Measurements from ENCODE around the gene PRR5L.

The PRR5L gene

DNA sequence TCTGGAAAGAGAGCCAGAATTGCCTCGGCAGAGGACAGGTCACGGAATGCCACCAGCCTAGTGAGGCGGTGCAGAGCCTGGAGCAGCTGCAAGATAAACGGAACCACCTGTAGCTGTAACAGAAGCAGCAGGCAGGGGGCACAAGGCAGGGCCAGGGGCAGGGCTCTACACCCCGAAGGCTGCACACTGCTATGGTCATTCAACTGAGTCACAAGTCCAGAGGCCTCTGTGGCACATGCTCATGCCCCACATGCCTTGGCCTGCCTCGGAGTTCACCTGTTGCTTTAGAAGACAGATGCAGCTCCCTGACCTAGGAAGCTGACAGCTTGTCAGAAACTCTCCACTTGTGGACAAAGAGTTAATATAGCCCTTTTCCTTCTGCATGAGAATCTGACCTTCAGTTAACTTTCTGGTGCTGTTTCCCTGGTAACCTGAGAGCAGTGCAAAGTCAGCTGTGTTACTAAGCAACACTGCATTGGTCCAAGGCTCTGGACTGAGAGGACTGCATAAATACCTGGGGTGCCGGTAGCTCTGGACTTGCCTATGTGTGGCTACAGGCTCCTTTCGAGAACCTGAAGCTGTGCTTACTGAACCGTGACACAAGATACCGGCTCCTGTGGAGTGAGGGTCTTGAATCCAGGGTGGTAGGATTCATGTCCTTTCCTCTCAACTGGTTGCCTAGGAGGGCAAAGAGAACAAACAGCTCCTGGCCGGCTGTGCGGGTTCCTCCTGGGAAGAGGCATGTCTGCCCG lies 17.4 kb upstream of the PRR5L start:
- DNase-seq (ENCODE audit: low read depth in 2 of 2, low spot score in 1 of 2), result no peak

DNA sequence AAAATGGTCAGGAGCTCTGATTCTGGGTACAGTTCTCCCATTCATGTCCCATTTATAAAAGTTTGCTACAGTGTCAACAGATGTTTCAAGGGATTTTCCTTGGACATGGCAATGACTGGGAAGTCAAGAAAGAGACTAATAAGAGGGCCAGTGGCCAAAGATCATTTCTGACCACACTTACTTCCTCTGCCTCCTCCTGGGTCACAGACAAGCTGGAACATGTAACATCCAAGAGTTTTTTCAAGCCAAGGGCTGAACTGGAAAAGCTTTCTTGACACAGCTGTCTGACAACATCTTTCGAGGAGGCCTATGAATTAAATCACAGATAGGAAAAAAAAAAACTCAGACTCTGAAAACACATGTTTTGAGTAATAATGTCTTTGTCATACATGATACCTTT lies 15.6 kb upstream of the PRR5L start:
- no peak for DNase-seq (ENCODE audit: low read depth in 2 of 2, low spot score in 1 of 2)

DNA sequence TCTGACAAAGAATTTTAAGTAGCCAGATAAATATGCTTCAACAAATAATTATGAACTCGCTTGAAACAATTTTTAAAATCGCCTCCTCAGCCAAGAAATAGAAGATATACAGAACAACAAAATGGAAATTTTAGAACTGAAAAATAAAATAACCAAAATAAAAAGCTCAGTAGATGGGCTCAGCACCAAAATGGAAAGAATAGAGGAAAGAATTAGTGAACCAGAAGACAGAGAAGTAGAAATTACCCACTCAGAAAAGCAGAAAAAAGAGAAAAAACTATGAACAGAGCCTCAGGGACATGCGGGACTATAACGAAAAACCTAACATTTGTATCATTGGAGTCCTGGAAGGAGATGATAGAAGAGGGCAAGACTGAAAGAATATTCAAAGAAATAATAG lies 14.2 kb upstream of the PRR5L start:
- DNase-seq (ENCODE audit: low read depth in 2 of 2, low spot score in 1 of 2), result no peak

DNA sequence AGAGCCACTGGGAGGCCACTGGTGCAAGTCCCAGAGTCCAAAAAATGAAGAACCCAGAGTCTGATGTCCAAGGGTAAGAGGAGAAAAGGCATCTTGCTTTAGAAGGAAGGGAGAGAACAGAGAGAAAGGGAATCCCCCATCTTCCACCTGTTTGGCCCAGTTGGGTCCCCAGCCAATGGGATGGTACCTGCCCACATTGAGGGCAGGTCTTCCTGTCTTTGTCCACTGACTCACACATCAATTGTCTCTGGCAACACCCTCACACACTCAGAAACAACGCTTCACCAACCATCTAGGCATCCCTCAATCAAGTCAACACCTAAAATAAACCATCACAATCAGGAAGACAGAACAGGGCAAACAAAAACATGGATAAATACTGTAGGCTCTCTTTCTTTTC lies 13.2 kb upstream of the PRR5L start:
- DNase-seq (ENCODE audit: low read depth in 2 of 2, low spot score in 1 of 2), result no peak

DNA sequence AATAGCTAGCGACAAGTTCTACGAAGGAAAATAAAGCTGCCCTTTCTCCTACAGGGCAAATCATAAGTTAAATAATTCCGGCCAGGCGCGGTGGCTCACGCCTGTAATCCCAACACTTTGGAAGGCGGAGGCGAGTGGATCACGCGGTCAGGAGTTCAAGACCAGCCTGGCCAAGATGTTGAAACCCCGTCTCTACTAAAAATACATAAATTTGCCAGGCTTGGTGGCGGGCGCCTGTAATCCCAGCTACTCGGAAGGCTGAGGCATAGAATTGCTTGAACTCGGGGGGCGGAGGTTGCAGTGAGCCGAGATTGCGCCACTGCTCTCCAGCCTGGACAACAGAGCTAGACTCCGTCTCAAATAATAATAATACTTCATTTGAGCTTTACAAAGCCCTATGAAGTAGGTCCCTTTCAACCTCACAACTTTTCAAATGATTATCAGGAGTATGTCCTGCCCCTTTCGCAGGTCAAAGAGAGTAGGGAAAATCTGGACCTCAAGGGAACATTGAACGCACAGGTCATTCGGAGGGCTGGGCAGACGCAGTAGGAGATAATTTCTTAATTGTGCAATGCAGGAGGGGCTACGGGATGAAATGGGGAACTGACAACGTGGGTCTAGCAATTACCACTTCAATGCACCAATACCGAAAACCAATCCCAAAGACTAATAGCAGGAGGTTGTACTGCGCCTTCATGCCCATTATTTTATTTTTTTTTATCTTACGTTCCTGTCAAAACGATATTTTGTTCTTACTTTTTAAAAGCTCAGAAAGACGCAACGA lies 7.5 kb upstream of the PRR5L start:
- DNase-seq (ENCODE audit: low read depth in 2 of 2, low spot score in 1 of 2), result no peak

DNA sequence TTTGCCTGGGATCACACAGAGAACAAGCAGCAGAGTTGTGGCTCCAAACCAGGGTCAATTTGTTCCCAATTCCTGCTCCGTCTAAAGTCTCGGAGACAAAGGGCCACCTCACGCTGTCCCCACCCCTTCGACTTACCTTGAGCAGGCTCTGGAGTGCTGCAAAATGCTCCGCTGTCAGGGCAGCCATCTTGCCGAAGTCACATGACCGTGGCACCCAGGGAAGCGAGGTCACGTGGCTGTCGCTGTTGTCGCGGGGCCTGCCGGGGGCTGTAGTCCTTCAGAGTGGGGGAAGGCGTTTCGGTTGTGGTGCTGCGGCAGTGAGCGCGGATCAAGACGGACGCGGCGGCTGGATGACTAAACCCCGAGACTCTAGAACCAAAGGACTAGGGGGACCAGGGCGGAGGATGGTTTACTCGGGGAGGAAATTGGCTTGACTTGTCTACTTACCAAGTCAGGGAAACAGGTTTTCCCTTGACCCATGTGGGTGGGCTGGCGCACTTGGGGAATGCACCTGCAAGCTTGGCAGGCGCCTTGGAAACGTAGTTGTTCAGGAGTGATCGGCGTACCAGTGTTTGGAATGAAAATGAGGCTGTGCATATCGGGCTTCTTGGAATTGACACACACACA lies 6.7 kb upstream of the PRR5L start, which contains the start of gene COMMD9:
TSS of gene COMMD9 (minus strand) at position 199 of the 627 bp plus-strand sequence. CDS start at position 187, 12 bp downstream.
- peak; percentile 77 to 91 for DNase-seq (ENCODE audit: low read depth in 2 of 2, low spot score in 1 of 2)

DNA sequence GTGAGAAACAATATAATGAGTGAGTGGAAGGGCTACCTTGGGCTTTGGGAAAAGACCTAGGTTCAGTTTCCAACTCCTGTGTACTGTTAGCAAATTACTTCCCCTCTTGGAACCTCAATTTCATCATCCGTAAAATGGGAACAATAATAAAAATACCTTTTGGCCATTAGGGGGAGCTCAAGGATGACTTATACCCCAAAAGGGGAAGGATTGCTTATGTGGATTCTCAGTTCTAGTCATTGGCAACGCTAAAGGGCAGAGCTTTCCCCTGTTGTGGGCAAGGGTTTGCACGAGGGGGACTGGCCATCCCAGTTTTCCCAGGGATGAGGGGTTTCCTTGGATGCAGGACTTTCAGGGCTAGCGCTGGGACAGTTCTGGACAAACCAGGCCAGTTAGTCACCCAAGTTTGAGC lies 3.8 kb upstream of the PRR5L start:
- no peak for DNase-seq (ENCODE audit: low read depth in 2 of 2, low spot score in 1 of 2)

DNA sequence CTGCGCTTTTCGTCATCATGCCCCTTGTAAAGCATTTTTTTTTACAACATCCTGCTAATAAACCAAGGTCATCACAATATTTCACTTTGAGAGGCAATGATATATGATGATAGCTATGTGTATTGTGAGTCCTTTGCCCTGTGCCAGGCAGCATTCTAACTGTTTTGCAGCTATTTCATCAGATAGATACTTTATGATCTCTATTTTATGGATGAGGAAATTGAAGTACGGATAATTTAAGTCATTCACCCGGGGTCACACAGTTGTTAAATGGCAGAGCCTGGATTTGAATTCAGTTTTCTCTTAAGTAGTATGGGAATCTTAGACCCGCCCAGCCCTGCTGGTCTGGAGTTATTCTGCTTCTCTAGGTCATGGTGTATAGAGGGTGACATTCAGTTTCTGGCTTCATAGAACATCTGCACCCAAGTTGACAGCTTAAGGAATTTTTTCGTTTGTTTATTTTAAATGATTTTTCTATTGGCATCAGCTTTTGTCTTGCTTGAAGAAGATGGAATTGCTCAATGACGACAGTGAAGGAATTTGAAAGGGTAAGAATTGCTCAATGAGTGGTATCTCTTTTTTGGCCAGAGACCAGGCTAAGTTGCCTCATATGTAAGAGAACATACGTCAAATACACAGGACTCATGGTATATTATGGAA lies 926 bp downstream of the PRR5L start:
- DNase-seq (ENCODE audit: low read depth in 2 of 2, low spot score in 1 of 2), result no peak

DNA sequence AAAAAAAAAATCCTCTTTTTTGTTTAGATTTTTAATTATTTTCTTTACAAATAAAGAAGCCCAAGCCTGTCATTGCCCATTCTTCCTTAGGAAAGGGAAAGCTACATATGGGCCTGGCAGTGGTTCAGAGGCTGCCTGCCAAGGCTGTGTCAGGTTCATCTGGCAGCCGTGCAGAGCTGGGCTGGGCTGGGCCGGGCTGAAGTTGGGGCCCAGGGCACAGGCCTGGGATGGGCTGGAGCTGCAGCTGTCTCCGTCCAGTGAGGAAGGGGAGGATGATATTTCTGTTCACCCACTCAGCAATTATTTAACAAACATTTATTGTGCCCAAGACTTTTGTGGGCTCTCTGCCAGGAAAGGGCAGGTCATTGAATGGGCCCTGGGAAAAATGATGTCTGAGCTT lies 4.6 kb downstream of the PRR5L start:
- DNase-seq (ENCODE audit: low read depth in 2 of 2, low spot score in 1 of 2), result no peak

DNA sequence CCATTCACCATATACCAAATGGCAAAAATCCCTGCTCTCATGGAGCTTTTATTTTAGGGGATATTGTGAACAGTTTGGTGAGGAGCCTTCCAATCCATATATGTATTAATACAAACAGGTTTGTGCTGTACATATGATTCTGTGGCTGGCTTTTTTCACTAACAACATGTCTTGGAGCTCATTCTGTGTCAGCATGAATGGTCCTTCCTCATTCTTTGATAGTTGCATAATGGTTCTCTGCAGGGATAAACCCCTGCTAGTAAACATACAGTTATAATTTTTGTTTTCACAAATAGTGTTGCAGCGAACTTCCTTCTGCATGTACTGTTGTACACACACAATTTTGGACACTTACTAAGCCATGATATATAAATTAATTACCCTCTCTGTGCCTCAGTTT lies 8.3 kb downstream of the PRR5L start:
- DNase-seq (ENCODE audit: low read depth in 2 of 2, low spot score in 1 of 2), result no peak

DNA sequence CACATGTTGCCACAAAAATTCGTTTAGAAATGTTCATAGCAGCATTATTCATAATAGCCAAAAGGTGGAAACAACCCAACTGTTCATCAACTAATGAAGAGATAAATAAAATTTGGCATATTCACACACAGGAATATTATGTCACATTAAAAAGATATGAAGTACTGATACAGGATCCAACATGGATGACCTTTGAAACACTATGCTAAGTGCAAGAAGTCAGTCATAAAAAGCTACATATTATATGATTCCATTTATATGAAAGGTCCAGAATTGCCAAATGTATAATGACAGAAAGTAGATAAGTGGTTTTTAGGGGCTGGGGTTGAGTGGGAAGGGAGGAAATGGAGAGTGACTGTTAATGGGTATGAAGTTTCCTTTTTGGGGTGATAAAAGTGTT lies 9.0 kb downstream of the PRR5L start:
- no peak for DNase-seq (ENCODE audit: low read depth in 2 of 2, low spot score in 1 of 2)

DNA sequence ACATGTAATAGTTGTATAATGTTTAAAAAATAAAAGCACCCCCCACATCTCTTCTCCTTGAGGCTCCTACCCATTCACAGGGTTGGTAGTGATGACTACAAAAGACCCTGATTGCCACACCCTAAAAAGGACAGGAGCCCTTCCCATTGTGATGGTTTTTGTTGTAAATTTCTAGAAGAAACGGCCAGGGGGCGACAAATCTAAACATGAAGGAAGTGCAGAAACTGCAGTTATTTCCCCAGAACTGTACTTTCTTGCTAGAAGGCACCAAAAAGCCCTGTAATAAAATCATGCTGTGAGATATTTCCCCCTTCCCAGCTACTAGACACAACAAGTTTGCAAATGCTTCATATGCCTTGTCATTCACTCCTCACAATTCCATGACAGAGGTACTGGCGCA lies 10.8 kb downstream of the PRR5L start:
- DNase-seq (ENCODE audit: low read depth in 2 of 2, low spot score in 1 of 2), result no peak

DNA sequence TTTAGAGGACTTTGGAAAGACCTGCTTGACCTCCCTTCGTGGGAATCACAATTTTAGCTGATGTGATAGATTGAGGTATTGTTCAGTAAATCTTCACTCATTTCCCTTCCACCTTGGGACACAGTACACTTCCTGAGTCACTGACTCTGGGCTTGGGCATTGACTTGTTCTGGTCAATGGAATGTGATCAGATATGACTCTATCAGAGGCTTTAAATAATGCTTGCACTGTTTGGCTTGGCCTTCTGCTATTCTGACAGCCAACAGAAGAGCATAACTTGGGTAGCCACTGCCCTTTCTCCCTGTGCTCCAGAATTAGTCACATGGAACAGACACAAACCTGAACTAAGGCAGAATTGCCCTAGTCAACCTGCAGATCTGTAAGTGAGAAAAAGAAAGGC lies 12.5 kb downstream of the PRR5L start:
- no peak for DNase-seq (ENCODE audit: low read depth in 2 of 2, low spot score in 1 of 2)

DNA sequence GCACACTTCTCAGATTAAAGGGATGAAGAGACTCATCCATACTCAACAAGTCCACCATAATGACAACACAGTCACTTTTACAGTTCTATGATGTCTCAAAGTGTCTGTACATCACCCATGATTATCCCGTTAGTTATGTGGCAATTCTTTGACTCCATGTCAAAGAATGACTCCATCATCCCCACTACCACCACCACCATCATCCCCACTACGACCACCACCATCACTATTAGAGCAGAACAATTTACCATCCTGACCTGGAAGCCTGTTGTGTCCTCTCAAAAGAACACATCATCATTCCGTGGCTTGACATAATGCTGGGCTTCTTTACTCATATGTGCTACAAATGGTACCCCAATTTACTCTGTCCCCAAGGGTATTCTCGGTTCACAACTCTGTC lies 13.7 kb downstream of the PRR5L start:
- no peak for DNase-seq (ENCODE audit: low read depth in 2 of 2, low spot score in 1 of 2)

DNA sequence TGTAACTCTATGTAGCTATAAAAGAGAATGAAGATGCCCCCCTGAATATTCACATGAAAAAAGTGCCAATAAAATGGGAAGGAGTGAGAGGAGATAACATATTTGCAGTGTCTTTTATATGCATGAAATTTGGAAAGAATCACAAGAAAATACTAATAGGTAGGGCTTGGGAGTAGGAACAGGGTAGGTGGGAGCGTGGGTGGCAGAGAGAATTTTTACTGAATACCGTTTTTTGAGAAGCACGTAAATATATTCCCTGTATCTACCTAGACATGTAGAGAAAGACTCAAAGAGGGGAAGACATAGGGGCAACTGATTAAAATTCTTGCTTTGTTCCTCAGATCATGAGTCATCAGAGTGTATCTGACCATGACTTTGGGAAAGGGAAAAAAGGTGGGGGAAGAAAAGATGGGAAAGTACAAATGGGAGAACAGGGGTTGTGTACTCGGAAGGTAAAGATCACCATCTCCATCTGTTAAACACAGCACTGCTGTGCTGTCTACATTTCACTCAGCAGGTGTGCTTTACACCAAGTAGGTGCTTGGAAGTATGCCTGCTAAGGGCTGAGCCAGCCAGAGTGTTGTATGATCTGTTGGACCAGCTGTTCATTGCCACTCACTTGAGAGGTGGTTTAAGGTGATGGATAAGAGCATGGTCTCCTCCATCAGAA lies 16.0 kb downstream of the PRR5L start:
- DNase-seq (ENCODE audit: low read depth in 2 of 2, low spot score in 1 of 2), result no peak

DNA sequence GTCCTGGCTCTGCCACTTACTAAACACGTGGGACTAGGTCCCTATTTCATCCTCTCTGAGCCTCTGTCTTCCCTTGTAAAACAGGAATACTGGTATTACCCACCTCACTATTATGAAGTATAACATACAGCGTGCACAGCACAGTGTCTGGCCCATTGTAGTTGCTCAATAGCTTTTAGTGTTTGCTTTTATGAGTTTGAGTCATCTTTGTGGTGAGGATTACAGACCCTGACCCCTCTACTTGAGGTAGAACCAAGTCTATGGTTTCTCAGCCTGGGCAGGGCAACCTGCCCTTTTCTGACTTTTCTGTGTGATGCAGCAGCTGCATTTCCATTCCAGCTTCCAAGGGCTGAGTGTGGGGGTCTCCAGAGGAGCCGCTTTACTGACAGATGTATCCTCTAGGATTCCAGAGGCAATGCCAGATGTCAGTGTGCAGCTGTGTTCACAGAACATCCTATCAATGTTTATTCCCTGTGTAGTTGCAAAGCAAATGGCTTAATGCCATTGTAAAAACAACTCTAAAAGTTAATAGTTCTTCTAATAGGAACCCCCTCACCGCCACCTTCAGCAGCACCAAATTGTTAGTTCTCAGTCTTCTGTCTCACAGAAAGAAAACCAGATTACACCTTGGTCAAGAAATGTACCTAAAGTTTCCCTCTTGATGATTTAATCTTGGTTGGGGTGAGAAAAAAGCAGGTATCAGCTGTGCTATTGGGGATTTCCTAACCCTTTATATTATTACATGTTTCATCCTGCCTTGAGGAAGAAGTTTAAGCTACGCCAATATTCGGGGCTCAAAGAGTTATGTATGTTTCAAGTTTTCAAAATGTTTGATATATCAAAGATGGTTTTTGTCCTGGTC lies 16.8 kb downstream of the PRR5L start:
- DNase-seq (ENCODE audit: low read depth in 2 of 2, low spot score in 1 of 2), result no peak

DNA sequence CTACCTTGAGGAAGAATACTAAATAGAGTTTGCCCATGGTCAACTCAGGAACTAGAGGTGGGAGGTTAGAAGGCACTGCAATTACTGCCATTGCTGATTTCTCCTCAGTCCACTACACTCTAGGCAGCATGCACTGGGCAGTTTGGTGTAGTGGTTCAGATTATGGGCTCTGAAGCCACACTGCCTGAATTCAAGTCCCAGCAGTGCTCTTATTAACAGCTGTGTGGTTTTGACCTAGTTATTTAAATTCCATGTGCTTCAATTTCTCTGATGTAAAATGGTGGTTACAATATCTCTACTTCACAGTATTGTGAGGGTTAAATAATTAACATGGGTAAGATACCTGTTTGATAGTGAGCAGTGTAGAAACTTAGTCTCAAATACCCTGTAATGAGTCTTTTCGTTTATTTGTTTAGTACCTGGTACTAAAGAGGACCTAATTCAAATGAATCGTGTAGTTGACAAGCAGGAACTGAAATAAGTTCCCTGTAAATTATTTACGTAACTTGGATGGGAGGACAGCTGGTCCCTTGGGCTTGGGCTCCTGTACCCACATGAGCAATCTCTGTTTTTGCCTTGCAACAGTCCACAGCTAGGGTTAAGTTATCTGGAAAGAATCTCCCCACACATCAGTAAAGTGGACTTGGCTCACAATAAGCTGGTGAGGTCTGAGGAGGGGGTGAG lies 17.8 kb downstream of the PRR5L start:
- no peak for DNase-seq (ENCODE audit: low read depth in 2 of 2, low spot score in 1 of 2)

DNA sequence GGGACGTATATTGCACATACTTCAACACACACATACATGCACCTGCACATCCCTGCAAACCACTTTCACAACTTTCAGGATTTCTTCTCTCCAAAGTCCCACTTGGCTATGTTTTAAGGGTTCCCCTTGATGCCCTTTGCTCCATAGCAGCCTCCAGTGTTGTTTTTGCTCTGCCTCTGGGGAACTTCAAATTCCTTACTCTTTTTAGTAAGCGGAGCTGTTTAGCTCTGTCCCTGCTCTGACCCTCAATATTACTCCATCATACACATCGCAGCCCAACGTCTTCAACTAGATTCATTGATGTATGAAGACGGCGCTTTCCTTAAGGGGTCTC lies 18.3 kb downstream of the PRR5L start:
- DNase-seq (ENCODE audit: low read depth in 2 of 2, low spot score in 1 of 2), result no peak

DNA sequence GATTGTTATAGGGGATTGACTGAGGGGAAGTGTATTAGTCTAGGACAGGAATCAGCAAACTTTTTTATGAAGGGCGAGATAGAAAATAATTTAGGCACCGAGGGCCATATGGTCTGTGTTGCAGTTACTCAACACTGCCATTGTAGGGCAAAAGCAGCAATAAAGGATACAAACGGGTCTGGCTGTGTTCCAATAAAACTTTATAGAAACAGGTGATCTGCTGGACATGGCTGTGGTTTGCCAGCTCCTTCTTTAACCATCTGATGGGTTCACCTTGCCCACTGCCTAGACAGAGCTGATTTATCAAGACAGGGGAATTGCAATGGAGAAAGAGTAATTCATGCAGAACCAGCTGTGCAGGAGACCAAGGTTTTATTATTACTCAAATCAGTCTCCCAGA lies 20.0 kb downstream of the PRR5L start:
- no peak for DNase-seq (ENCODE audit: low read depth in 2 of 2, low spot score in 1 of 2)

DNA sequence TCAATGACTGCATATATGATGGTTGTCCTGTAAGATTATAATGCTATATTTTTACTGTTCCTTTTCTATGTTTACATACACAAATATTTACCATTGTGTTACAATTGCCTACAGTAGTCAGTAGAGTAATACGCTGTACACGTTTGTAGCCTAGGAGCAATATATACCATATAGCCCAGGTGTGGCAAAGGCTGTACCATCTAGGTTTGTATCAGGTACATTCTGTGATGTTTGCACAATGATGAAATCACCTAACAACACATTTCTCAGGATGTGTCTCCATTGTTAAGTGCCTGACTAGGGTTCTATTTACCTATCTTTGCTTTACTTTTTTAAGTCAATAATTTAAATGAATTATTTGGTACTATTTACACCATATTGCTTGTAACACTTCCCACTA lies 21.9 kb downstream of the PRR5L start:
- no peak for DNase-seq (ENCODE audit: low read depth in 2 of 2, low spot score in 1 of 2)
